PC-9 (cell line): ENCODE data around the gene ZNRF4. TPM values are rescaled to one million over a fixed set of nuclear protein-coding genes. Genes with fewer than 3 reads are reported as not detected.
"Not testable (repeated sequence)": the region's sequence is repeated elsewhere in the genome, so short reads cannot be mapped to it uniquely, and the experiment has no call there.

Experiments used
- BruUV-seq: library from RNA; stranded (reverse); fragments of 400-500 nt; replicated peaks from 2 replicates; lab custom pipeline; 2021; lab: Mats Ljungman, UMichigan
- CTCF ChIA-PET: fragments of 300-600 bp; sonication (Branson Sonifier 250); formaldehyde crosslinking; loops from one replicate; lab custom pipeline; 2022; ENCODE audit warnings: antibody characterized with exemption; lab: Charles Lee
- POLR2A ChIA-PET: fragments of 300-600 bp; sonication (Branson Sonifier 250); formaldehyde crosslinking; loops from one replicate; lab custom pipeline; 2022; ENCODE audit warnings: antibody characterized with exemption; ENCODE audit not compliant: unreplicated experiment; lab: Charles Lee
- DNase-seq, 2 experiments: peaks; one replicate each; pipeline versions ENCODE4 v3.0.0 to v3.0.0-alpha.2; 2015 to 2022; ENCODE audit warnings: mixed read lengths in 1 of 2
- H2AFZ ChIP-seq: fragments of 200-600 bp; sonication (generic); 2 replicates; pipeline ENCODE4 v1.8.1; 2017; ENCODE audit warnings: antibody characterized with exemption
- H3F3A ChIP-seq: fragments of 200-600 bp; sonication (generic); 2 replicates; pipeline ENCODE4 v1.8.1; 2017; ENCODE audit warnings: antibody characterized with exemption, mild to moderate bottlenecking, low read depth; ENCODE audit not compliant: insufficient read depth
- H3K27ac ChIP-seq: fragments of 200-600 bp; sonication (generic); 2 replicates; pipeline ENCODE4 v1.6.1; 2016; ENCODE audit warnings: mixed run types
- H3K27me3 ChIP-seq: fragments of 200-600 bp; sonication (generic); 2 replicates; pipeline ENCODE4 v1.6.1; 2016; ENCODE audit warnings: low read depth, mixed run types; ENCODE audit not compliant: insufficient read depth
- H3K36me3 ChIP-seq: fragments of 200-600 bp; sonication (generic); 2 replicates; pipeline ENCODE4 v1.6.1; 2016; ENCODE audit warnings: low read depth, mixed run types
- H3K4me1 ChIP-seq: fragments of 200-600 bp; sonication (generic); replicated peaks from 2 replicates; pipeline ENCODE4 v1.6.1; 2016; ENCODE audit warnings: mixed run types; ENCODE audit not compliant: insufficient read depth
- H3K4me2 ChIP-seq: fragments of 200-600 bp; sonication (generic); 2 replicates; pipeline ENCODE4 v1.6.1; 2017; ENCODE audit warnings: mixed run types
- H3K4me3 ChIP-seq: fragments of 200-600 bp; sonication (generic); 2 replicates; pipeline ENCODE4 v1.6.1; 2016; ENCODE audit warnings: mixed run types
- H3K79me2 ChIP-seq: fragments of 200-600 bp; sonication (generic); 2 replicates; pipeline ENCODE4 v1.6.1; 2017; ENCODE audit warnings: low read depth, mixed run types
- H3K9me2 ChIP-seq: fragments of 200-600 bp; sonication (generic); 2 replicates; pipeline ENCODE4 v1.8.1; 2017; ENCODE audit warnings: mild to moderate bottlenecking; ENCODE audit not compliant: insufficient read depth
- H3K9me3 ChIP-seq: fragments of 200-600 bp; sonication (generic); 2 replicates; pipeline ENCODE4 v1.8.1; 2016; ENCODE audit warnings: low read depth; ENCODE audit not compliant: insufficient read depth
- H4K20me1 ChIP-seq: fragments of 200-600 bp; sonication (generic); 2 replicates; pipeline ENCODE4 v1.8.1; 2017; ENCODE audit not compliant: insufficient read depth
- EZH2 ChIP-seq: fragments of 200-600 bp; sonication (generic); IDR thresholded peaks from 2 replicates; pipeline ENCODE4 v1.8.0; 2017; ENCODE audit warnings: antibody characterized with exemption, low read depth
- intact Hi-C: fragments of 100-400 bp; cut with micrococcal nuclease; formaldehyde crosslinking; loops from one replicate; pipeline ENCODE4 v1.10.0; 2022; ENCODE audit not compliant: unreplicated experiment
- total RNA-seq: library from RNA; stranded (reverse); gene quantifications from 2 replicates; pipeline ENCODE4 v1.2.3, GENCODE V29; 2021
- TF ChIP-seq, protein P1 (sequence below): fragments of 200-600 bp; sonication (generic); conservative IDR thresholded peaks from 2 replicates; pipeline ENCODE4 v1.6.1; 2017; ENCODE audit warnings: mixed run types, antibody characterized with exemption, mild to moderate bottlenecking, moderate library complexity

ZNRF4 gene
- total RNA-seq, 1 experiment from 2014 or later, result not detected

DNA sequence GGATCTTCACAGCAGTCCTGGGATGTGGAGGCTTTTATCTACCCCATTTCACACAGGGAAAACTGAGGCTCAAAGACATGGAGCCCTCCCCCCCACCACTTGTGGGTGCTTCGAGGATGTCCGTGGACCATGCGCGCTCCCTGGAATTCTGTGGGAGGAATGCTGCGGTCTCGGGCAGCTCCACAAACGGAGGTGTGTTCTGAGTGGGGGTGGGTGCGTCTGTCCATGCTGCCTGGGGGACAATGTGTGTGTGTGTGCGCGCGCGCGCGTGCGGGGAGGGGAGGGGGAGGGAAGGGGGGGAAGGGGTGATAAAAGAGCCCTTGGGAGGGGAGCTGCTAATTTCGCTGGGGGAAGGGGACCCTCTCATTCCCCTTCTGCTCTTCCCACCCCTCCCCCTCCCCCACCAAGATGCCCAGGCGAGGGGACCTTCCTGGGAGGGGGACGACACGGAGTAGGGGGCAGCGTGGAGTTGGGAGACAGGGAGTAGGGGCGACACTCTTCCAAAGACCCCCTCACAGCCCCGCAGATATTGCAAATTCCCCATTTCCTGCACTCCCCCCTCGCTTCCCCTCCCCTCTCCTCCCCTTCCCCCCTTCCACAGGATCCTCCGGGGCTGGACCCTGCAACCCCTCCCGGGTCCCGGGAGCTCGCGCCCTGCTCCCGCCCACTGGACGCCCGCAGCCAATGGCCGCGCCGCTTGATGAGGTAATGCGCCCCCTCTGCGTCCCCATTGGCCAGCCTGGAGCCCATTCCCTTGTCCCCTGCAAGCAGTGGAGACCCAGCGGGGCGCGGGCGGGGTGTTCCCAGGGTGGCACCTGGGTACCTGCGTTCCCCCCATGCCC, 18.9 kb upstream of the ZNRF4 start:
- no TSS peak for BruUV-seq
- Histone ChIP-seq H2AFZ (no peak overlapping the region), H3F3A (no peaks in the 10 kb centered on the region), H3K9me2 (no peaks in the 10 kb centered on the region), H3K79me2 (no peaks in the 10 kb centered on the region), H3K27me3 (no peaks in the 10 kb centered on the region), H3K4me1 (no peaks in the 10 kb centered on the region), H4K20me1 (no peaks in the 10 kb centered on the region; the same call in 1 of the 2 replicates), H3K9me3 (no peaks in the 10 kb centered on the region), H3K4me2 (no peak overlapping the region), H3K4me3 (no peak overlapping the region), H3K27ac (no peak overlapping the region), H3K36me3 (no peaks in the 10 kb centered on the region)
- TF ChIP-seq EZH2, result no peak
- CTCF ChIA-PET, result no interaction called here
- no peak for DNase-seq
- intact Hi-C loops, result no loop called here
- POLR2A ChIA-PET, result no interaction called here

DNA sequence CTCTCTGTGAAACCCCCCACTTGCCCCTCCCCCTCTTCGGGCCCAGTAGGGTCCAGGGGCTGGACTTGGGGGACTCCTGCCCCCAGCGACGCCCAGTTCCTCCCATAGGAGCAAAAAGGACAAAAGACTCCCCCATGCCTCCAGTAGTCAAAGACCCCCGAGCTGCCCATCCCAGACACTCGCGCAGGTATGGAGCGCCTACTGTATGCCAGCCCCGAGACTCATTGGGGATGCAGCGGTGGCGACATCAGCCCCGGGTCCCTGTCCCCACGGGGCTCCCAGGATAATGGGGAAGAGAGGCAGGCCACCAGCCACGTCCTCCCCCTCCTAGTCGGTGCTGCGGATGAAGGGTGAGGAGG, 18.3 kb upstream of the ZNRF4 start:
- DNase-seq, result no peak
- Histone ChIP-seq H3K9me3 (no peaks in the 10 kb centered on the region), H3K4me3 (no peak overlapping the region), H3K9me2 (no peaks in the 10 kb centered on the region), H3K4me1 (no peaks in the 10 kb centered on the region), H3K27me3 (no peaks in the 10 kb centered on the region), H3K36me3 (no peaks in the 10 kb centered on the region), H2AFZ (no peak overlapping the region), H3F3A (no peaks in the 10 kb centered on the region), H3K79me2 (no peaks in the 10 kb centered on the region), H3K4me2 (no peak overlapping the region), H3K27ac (no peak overlapping the region), H4K20me1 (no peaks in the 10 kb centered on the region; the same call in 1 of the 2 replicates)
- no peak for TF ChIP-seq EZH2
- TF ChIP-seq, protein P1, sequence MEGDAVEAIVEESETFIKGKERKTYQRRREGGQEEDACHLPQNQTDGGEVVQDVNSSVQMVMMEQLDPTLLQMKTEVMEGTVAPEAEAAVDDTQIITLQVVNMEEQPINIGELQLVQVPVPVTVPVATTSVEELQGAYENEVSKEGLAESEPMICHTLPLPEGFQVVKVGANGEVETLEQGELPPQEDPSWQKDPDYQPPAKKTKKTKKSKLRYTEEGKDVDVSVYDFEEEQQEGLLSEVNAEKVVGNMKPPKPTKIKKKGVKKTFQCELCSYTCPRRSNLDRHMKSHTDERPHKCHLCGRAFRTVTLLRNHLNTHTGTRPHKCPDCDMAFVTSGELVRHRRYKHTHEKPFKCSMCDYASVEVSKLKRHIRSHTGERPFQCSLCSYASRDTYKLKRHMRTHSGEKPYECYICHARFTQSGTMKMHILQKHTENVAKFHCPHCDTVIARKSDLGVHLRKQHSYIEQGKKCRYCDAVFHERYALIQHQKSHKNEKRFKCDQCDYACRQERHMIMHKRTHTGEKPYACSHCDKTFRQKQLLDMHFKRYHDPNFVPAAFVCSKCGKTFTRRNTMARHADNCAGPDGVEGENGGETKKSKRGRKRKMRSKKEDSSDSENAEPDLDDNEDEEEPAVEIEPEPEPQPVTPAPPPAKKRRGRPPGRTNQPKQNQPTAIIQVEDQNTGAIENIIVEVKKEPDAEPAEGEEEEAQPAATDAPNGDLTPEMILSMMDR, result no peak
- intact Hi-C loops, result no loop called here
- no TSS peak for BruUV-seq
- CTCF ChIA-PET, result no interaction called here
- POLR2A ChIA-PET, result no interaction called here

DNA sequence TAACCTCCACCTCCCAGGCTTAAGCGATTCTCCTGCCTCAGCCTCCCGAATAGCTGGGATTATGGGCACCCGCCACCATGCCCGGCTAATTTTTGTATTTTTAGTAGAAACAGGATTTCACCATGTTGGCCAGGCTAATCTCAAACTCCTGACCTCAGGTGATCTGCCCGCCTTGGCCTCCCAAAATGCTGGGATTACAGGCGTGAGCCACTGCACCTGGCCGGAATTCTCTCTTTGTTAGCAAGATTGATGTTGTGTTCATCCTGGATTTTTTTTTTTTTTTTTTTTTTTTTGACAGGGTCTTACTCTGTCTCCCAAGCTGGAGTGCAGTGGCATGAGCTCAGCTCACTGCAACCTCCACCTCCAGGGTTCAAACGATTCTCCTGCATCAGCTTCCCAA, 16.5 kb upstream of the ZNRF4 start:
- H3K4me1 ChIP-seq, H3K9me3 ChIP-seq, H3K27ac ChIP-seq, H3F3A ChIP-seq, H3K9me2 ChIP-seq, CTCF ChIA-PET, BruUV-seq, H3K4me3 ChIP-seq, POLR2A ChIA-PET, H2AFZ ChIP-seq, H3K27me3 ChIP-seq, H3K4me2 ChIP-seq, DNase-seq, H4K20me1 ChIP-seq, H3K79me2 ChIP-seq, intact Hi-C loops, H3K36me3 ChIP-seq: not testable (repeated sequence)

DNA sequence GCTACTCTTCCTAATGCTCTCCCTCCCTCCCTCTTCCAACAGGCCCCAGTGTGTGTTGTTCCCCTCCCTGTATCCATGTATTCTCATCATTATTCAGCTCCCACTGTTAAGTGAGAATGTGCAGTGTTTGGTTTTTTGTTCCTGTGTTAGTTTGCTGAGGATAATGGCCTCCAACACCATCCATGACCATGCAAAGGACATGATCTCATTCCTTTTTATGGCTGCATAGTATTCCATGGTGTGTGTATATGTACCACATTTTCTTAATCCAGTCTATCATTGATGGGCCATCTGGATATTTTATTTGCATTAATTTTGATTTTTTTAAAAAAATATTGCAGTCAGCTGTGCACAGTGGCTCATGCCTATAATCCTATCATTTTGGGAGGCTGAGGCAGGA, 15.8 kb upstream of the ZNRF4 start:
- Histone ChIP-seq H3F3A (no peaks in the 10 kb centered on the region), H3K79me2 (no peaks in the 10 kb centered on the region), H3K4me2 (no peak overlapping the region), H3K4me3 (no peak overlapping the region), H3K9me3 (no peaks in the 10 kb centered on the region), H2AFZ (no peak overlapping the region), H3K4me1 (no peaks in the 10 kb centered on the region), H3K27me3 (no peaks in the 10 kb centered on the region), H4K20me1 (no peaks in the 10 kb centered on the region), H3K9me2 (no peaks in the 10 kb centered on the region), H3K36me3 (no peaks in the 10 kb centered on the region), H3K27ac (no peak overlapping the region)
- BruUV-seq, result no TSS peak
- TF ChIP-seq EZH2, result no peak
- intact Hi-C loops, result no loop called here
- POLR2A ChIA-PET, result interaction anchor here (0.6 kb wide), 1 partner anchor 38 kb away, joined by 10 read pairs; no protein-coding TSS in a partner anchor
- no peak for DNase-seq
- CTCF ChIA-PET, result no interaction called here
